GM12874 (cell line): ENCODE measurements around the gene SUSD5.

Experiments used
- TF ChIP-seq, protein P1 (sequence below): IDR thresholded peaks from 2 replicates; pipeline ENCODE4 v1.5.1; 2011; ENCODE audit warnings: low read depth, mild to moderate bottlenecking, control low read depth, low read length, moderate library complexity; ENCODE audit not compliant: insufficient read depth

The SUSD5 gene

DNA sequence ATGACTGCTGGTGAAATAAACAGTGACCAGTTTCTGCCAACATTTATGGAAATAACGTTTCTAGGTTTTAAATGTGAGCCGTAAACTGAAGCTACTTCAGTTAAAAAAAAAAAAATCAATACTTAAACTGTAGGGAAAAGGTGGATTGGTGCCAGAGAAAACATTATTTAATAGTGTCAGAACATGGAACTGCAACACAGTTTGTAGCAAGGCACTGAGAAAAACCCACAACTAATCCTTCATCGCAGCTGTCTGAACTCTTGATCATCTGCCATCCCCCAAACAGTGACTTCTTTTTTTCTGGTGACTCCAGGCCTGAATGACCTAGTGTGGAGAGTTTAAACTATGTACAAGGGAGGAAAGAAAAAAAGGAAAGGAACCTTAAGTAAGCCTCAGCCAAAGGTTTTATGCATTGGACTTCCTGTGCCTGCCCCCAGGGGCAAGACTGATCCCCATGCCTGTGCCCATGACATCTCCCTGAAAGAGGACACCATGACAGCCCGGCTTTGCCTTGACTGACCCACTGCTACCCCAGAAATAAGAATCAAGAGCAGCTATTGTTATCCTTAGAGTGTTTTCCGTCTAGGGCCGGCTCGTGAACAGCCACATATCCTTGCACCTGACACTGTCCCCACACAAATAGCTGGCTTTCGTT is 71.7 kb downstream of the SUSD5 start:
- TF ChIP-seq, protein P1, sequence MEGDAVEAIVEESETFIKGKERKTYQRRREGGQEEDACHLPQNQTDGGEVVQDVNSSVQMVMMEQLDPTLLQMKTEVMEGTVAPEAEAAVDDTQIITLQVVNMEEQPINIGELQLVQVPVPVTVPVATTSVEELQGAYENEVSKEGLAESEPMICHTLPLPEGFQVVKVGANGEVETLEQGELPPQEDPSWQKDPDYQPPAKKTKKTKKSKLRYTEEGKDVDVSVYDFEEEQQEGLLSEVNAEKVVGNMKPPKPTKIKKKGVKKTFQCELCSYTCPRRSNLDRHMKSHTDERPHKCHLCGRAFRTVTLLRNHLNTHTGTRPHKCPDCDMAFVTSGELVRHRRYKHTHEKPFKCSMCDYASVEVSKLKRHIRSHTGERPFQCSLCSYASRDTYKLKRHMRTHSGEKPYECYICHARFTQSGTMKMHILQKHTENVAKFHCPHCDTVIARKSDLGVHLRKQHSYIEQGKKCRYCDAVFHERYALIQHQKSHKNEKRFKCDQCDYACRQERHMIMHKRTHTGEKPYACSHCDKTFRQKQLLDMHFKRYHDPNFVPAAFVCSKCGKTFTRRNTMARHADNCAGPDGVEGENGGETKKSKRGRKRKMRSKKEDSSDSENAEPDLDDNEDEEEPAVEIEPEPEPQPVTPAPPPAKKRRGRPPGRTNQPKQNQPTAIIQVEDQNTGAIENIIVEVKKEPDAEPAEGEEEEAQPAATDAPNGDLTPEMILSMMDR: no peak

DNA sequence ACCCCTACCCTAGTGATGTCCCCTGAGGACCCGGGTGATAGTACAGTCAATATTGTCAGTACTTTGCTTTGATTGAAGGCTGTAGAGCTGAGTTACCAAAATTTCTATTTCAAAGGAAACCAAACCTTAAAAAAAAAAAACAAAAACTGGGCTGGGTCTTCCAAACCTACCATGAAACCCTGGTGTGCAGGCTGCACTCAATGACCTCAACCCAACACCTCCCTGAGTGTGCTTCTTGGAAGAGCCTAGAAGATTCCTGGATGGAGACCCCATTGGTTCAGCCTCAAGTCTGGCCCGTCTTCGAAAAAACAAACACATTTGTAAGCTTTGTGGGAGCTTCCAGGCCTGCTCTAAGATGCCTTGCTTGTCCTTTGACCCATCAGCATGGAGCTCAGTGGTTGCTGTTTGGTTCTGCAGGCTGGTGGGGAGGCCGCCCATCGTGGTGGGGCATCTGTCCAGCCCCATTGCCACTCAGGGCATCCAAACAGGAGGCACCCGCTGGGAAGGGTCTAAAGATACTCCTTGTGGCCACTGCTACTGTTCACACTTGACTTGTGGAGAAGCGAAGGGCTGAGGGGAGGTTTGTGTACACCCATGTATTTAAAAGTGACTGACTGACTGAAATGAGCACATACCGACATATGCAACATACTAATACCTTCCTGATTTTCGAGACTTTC is 72.6 kb downstream of the SUSD5 start:
- TF ChIP-seq, protein P1: no peak

DNA sequence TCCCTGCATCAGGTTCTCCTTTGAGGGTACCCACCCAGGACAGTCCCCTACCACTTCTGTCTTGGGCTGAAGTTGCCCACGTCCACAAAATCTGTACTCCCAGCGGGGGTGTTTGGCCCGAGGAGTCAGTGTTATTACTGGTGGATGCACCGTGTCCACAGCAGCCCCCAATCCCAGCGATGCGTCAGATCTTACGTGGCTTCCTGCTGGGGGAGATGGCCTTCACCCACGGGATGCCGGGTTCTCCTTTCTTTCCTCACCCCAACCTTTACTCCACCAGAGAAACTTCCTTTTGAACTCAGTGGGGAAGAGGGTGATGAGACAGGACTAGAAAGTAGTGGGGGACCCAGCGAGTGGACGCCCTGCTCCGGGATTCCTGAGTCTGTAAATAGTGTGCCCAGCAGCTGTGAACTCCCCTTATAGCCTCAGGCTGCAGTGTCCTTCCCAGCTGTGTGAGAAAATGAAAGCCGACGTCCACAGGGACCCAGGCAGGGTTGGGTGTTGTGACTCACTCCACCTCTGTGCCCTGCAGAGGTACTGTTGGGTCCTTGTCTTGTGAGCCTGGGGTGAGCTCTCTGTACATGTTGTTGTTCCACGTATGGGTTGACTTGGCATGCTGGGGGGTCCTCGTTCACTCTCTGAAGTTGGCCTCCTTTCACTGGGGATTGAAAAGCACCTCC is 73.2 kb downstream of the SUSD5 start:
- TF ChIP-seq, protein P1: no peak

DNA sequence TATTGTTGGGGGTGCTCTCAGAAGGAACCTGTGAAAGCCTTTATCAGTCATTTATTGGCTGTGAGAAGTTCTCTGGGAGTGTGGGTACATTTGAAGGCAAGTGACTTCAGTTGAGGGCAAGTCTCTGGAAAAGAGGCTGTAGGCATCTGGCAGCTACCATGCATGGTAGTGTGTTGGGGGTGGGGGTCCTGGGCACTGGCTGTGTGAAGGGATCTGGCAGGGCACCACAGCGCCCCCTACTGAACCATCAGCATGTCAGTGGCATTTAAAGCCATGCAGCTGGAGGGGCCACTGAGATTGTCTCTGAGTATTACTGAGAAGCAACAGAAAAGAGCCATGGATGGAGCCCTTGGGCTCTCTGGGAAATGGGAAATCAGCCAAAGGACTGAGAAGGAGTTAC is 74.2 kb downstream of the SUSD5 start:
- TF ChIP-seq, protein P1: peak; percentile 66

DNA sequence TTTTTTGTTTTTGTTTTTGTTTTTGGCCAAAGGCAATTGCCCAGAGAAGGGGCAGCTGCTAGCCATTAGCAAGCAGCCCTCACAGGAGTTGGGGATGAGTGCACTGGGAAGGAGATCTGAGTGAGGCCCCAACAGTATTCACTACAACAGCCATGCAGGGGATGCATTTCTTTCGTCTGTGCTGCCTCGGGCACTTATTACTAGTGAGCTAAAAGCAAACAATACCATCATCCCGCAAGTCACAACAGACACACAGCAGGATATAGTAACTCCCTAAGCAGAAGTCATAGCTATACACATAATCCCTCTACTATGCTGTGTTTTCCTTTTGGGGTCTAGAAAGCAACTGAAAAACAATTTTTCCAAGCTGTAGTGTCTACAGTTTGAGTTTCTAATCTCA is 77.6 kb downstream of the SUSD5 start:
- TF ChIP-seq, protein P1: no peak

DNA sequence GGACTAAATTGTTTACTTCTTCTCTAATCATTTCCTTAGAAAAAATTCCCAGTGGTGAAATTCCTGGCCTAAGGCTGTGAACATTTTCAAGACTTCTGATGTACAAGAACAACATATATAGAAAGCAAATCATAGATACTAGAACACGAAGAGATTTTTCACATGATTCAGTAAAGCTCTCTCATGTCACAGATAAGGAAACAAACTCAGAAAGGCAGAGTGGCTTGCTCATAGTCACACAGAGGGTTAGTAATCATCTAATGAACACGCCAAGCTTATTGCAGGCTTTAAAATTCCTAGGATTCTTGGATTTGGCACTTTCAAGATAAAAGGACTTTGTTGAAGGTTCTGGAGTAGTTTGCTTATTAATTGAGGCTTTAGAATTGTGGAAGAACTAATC is 78.6 kb downstream of the SUSD5 start:
- TF ChIP-seq, protein P1: no peak

DNA sequence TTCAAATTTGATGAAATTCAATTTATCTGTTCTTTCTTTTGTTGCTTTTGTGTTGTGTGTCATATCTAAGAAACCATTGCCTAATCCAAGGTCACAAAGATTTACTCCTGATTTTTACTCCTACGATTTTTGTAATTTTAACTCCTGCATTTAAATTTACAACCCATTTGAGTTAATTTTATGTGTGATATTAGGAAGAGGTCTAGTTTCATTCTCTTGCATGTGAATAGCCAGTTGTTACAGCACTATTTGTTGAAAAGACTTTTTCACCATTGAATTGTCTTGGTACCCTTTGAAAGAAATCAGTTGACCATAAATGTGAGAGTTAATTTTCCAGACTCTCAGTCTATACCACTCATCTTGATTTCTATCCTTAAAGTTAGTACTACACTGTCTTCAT is 80.9 kb downstream of the SUSD5 start:
- TF ChIP-seq, protein P1: no peak
